ENCODE measurements around the gene ATG7. TPM values are rescaled to one million over a fixed set of nuclear protein-coding genes. Genes with fewer than 3 reads are reported as not detected.

The ATG7 gene
- total RNA-seq, 1 donor from 2014 or later: 23.0 TPM

- no peaks in the 10 kb centered on the region for H3K4me1 Mint-ChIP-seq (ENCODE audit: low read depth, unreplicated experiment)
- no peaks in the 10 kb centered on the region for H3K27me3 Mint-ChIP-seq (ENCODE audit: unreplicated experiment)
- H3K9me3 Mint-ChIP-seq (ENCODE audit: unreplicated experiment): no peaks in the 10 kb centered on the region
- H3K27ac Mint-ChIP-seq (ENCODE audit: unreplicated experiment): no peak overlapping the region
- H3K36me3 Mint-ChIP-seq (ENCODE audit: unreplicated experiment): no peaks in the 10 kb centered on the region
- no peak for TF ChIP-seq CTCF (IDR thresholded peaks at IDR 0.05; ENCODE audit: partially characterized antibody, unreplicated experiment)
- no peak overlapping the region for H3K4me3 Mint-ChIP-seq (ENCODE audit: unreplicated experiment)
- DNase-seq: no peak
Observed at GRCh38 chr3:11392860-11393114, 120.6 kb downstream of the ATG7 start.

GRCh38 chr3:11393401-11393800 is 121.2 kb downstream of the ATG7 start:
- no peak for DNase-seq
- Mint-ChIP-seq H3K36me3 (ENCODE audit: unreplicated experiment) (no peaks in the 10 kb centered on the region), H3K27ac (ENCODE audit: unreplicated experiment) (no peak overlapping the region), H3K4me3 (ENCODE audit: unreplicated experiment) (no peak overlapping the region), H3K9me3 (ENCODE audit: unreplicated experiment) (no peaks in the 10 kb centered on the region), H3K27me3 (ENCODE audit: unreplicated experiment) (no peaks in the 10 kb centered on the region), H3K4me1 (ENCODE audit: low read depth, unreplicated experiment) (no peaks in the 10 kb centered on the region)
- TF ChIP-seq CTCF (IDR thresholded peaks at IDR 0.05; ENCODE audit: partially characterized antibody, unreplicated experiment): no peak

- no peak for TF ChIP-seq CTCF (IDR thresholded peaks at IDR 0.05; ENCODE audit: partially characterized antibody, unreplicated experiment)
- Mint-ChIP-seq H3K4me3 (ENCODE audit: unreplicated experiment) (no peak overlapping the region), H3K4me1 (ENCODE audit: low read depth, unreplicated experiment) (no peaks in the 10 kb centered on the region), H3K27ac (ENCODE audit: unreplicated experiment) (no peak overlapping the region), H3K36me3 (ENCODE audit: unreplicated experiment) (no peaks in the 10 kb centered on the region), H3K27me3 (ENCODE audit: unreplicated experiment) (no peaks in the 10 kb centered on the region), H3K9me3 (ENCODE audit: unreplicated experiment) (no peaks in the 10 kb centered on the region)
- no peak for DNase-seq
Observed at GRCh38 chr3:11394392-11394791, 122.2 kb downstream of the ATG7 start.

- no peaks in the 10 kb centered on the region for H3K36me3 Mint-ChIP-seq (ENCODE audit: unreplicated experiment)
- TF ChIP-seq CTCF (IDR thresholded peaks at IDR 0.05; ENCODE audit: partially characterized antibody, unreplicated experiment): no peak
- no peaks in the 10 kb centered on the region for H3K4me1 Mint-ChIP-seq (ENCODE audit: low read depth, unreplicated experiment)
- no peaks in the 10 kb centered on the region for H3K27me3 Mint-ChIP-seq (ENCODE audit: unreplicated experiment)
- H3K9me3 Mint-ChIP-seq (ENCODE audit: unreplicated experiment): peaks cover under 1% of the 10 kb centered on the region
- no peak overlapping the region for H3K4me3 Mint-ChIP-seq (ENCODE audit: unreplicated experiment)
- H3K27ac Mint-ChIP-seq (ENCODE audit: unreplicated experiment): no peak overlapping the region
- no peak for DNase-seq
Observed at GRCh38 chr3:11400213-11400612, 128.0 kb downstream of the ATG7 start.

DNA sequence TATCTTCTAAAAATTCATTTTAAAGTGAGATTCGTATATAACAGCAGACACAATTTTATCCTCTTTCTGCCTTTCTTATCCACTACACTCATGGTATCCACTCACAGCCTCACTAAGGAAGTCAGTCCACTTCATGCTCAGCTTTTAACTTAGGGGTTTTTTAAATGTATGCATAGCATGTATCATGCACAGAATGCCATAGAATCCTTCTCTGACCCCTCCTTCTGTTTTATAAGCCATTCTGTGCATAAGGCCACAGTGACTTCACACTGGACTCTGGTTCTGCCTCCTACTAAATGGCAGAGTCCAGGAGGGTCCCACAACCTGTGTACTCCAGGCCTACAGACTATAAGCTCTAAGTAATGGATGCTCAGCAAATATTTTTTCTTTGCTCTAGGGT is 129.2 kb downstream of the ATG7 start:
- H3K36me3 Mint-ChIP-seq (ENCODE audit: unreplicated experiment): peaks cover 2% of the 10 kb centered on the region
- no peak for DNase-seq
- no peak overlapping the region for H3K27ac Mint-ChIP-seq (ENCODE audit: unreplicated experiment)
- no peak for TF ChIP-seq CTCF (IDR thresholded peaks at IDR 0.05; ENCODE audit: partially characterized antibody, unreplicated experiment)
- H3K4me3 Mint-ChIP-seq (ENCODE audit: unreplicated experiment): no peak overlapping the region
- H3K9me3 Mint-ChIP-seq (ENCODE audit: unreplicated experiment): peaks cover 1% of the 10 kb centered on the region
- H3K27me3 Mint-ChIP-seq (ENCODE audit: unreplicated experiment): no peaks in the 10 kb centered on the region
- H3K4me1 Mint-ChIP-seq (ENCODE audit: low read depth, unreplicated experiment): no peaks in the 10 kb centered on the region
